Trophoblast cell (in vitro differentiated cells and primary cell): ENCODE results near the gene PELI2.

ENCODE experiments used
- DNase-seq, 2 donors: peaks; one replicate each; pipeline ENCODE4 v3.0.0-alpha.2; 2016
- H2AFZ ChIP-seq: 2 replicates; pipeline ENCODE4 v1.6.1; 2013; ENCODE audit warnings: low read length, moderate library complexity, mild to moderate bottlenecking; ENCODE audit not compliant: insufficient read depth, poor library complexity
- H2AK5ac ChIP-seq: 2 replicates; pipeline ENCODE4 v1.6.1; 2013; ENCODE audit warnings: mild to moderate bottlenecking, low read length
- H2BK120ac ChIP-seq: 2 replicates; pipeline ENCODE4 v1.6.1; 2013; ENCODE audit warnings: low read length, mild to moderate bottlenecking, moderate library complexity; ENCODE audit not compliant: insufficient read depth, poor library complexity
- H2BK12ac ChIP-seq: 2 replicates; pipeline ENCODE4 v1.6.1; 2013; ENCODE audit warnings: mild to moderate bottlenecking, low read length, moderate library complexity
- H2BK5ac ChIP-seq: 2 replicates; pipeline ENCODE4 v1.6.1; 2013; ENCODE audit warnings: low read length, low read depth, moderate library complexity, mild to moderate bottlenecking; ENCODE audit not compliant: poor library complexity
- H3K14ac ChIP-seq: 2 replicates; pipeline ENCODE4 v1.6.1; 2013; ENCODE audit warnings: mild to moderate bottlenecking, low read length
- H3K18ac ChIP-seq: 2 replicates; pipeline ENCODE4 v1.6.1; 2013; ENCODE audit warnings: mild to moderate bottlenecking, low read length
- H3K23ac ChIP-seq: 2 replicates; pipeline ENCODE4 v1.6.1; 2013; ENCODE audit warnings: low read length
- H3K27ac ChIP-seq: 2 replicates; pipeline ENCODE4 v1.5.1; 2013; ENCODE audit warnings: low read depth, mild to moderate bottlenecking, inconsistent platforms, low read length, moderate library complexity
- H3K27me3 ChIP-seq: 2 replicates; pipeline ENCODE4 v1.6.1; 2013; ENCODE audit warnings: inconsistent platforms, mild to moderate bottlenecking, low read length, moderate library complexity; ENCODE audit not compliant: insufficient read depth
- H3K36me3 ChIP-seq, 2 experiments: 1 replicate in 1 of 2; 2 replicates in 1 of 2; pipeline ENCODE4 v1.6.1; 2013; ENCODE audit warnings: low read length in 2 of 2, mild to moderate bottlenecking in 2 of 2, moderate library complexity in 1 of 2; ENCODE audit not compliant: insufficient read depth in 2 of 2, control insufficient read depth in 1 of 2
- H3K4ac ChIP-seq: 2 replicates; pipeline ENCODE4 v1.6.1; 2013; ENCODE audit warnings: low read depth, mild to moderate bottlenecking, low read length, moderate library complexity
- H3K4me1 ChIP-seq, 2 experiments: 1 replicate in 1 of 2; 2 replicates in 1 of 2; pipeline ENCODE4 v1.6.1; 2013; ENCODE audit warnings: low read length in 2 of 2, mild to moderate bottlenecking in 2 of 2, moderate library complexity in 1 of 2; ENCODE audit not compliant: insufficient read depth in 2 of 2, control insufficient read depth in 1 of 2
- H3K4me2 ChIP-seq: 2 replicates; pipeline ENCODE4 v1.6.1; 2013; ENCODE audit warnings: inconsistent platforms, mild to moderate bottlenecking, low read length, moderate library complexity
- H3K4me3 ChIP-seq: 2 replicates; pipeline ENCODE4 v1.5.1; 2013; ENCODE audit warnings: mild to moderate bottlenecking, low read depth, low read length, inconsistent platforms
- H3K79me1 ChIP-seq: one replicate; pipeline ENCODE4 v1.6.1; 2013; ENCODE audit warnings: low read length
- H3K79me2 ChIP-seq: 2 replicates; pipeline ENCODE4 v1.6.1; 2013; ENCODE audit warnings: low read length, mild to moderate bottlenecking; ENCODE audit not compliant: control insufficient read depth, insufficient read depth, poor library complexity
- H3K9ac ChIP-seq: 2 replicates; pipeline ENCODE4 v1.6.1; 2013; ENCODE audit warnings: mild to moderate bottlenecking, low read length
- H3K9me3 ChIP-seq: 2 replicates; pipeline ENCODE4 v1.6.1; 2013; ENCODE audit warnings: low read depth, mild to moderate bottlenecking, control low read depth, inconsistent platforms, low read length; ENCODE audit not compliant: insufficient read depth
- H4K12ac ChIP-seq: 2 replicates; pipeline ENCODE4 v1.6.1; 2013; ENCODE audit warnings: low read depth, mild to moderate bottlenecking, low read length, moderate library complexity
- H4K8ac ChIP-seq: 2 replicates; pipeline ENCODE4 v1.6.1; 2013; ENCODE audit warnings: low read depth, mild to moderate bottlenecking, low read length, moderate library complexity
- H4K91ac ChIP-seq: one replicate; pipeline ENCODE4 v1.6.1; 2013; ENCODE audit warnings: low read depth, mild to moderate bottlenecking, low read length, moderate library complexity
- WGBS: extraction: QIAGEN DNeasy Blood & Tissue Kit; methylation state at CpG from one replicate; pipeline ENCODE4 v1.1.7; 2013; ENCODE audit warnings: missing lambda C conversion rate; ENCODE audit not compliant: insufficient read length, insufficient coverage; ENCODE audit errors: extremely low coverage; 5-methylcytosine and 5-hydroxymethylcytosine counted together

The PELI2 gene

DNA sequence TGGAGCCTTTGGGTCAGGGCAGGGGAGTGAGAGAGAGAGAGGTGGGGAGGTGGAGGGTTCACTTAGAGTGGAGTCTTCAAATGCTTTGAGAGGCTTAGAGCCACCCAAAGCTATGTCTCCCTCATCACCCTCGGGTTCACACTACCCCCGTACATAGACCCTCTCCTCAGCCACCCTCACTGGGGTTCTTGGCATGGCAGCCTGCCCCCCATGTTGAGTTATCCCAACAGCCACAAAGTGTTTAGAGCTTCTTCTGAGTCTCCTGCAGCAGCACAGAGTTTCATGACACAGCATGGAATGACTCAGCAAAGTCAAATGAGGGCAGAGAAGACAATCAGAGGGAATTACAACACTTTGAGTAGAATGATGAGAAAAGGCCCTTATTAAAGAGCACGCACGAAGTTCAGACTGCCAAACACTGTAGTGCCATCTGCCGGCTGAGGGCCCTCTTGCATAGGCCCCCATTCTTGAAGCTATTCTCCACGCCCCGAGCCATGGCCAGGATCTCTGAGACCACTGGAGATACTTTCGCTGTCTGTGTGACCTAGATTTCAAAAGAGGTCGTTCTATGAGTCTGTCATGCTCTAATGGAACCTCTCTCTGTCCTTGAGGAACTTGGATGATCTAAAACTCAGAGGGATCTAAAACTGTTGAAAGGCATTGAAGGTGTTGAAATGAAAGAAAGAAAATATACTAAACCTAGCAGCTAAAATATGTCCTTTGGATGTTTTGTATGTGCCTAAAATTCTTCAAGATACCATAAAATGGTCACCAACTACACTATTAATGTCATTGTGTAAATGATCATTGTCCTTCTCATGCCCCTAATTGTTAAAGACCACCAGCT lies 221.9 kb downstream of the PELI2 start:
- no peaks in the 10 kb centered on the region for H3K27me3 ChIP-seq
- no peak overlapping the region for H3K27ac ChIP-seq
- no CpG with 5 or more reads among the region's 9 CpGs for WGBS
- H3K79me2 ChIP-seq: no peaks in the 10 kb centered on the region
- no peak overlapping the region for H4K8ac ChIP-seq
- DNase-seq: peak; percentile 69 to 80
- no peak overlapping the region for H2BK120ac ChIP-seq
- no peaks in the 10 kb centered on the region for H3K4me1 ChIP-seq
- H2AFZ ChIP-seq: no peak overlapping the region
- no peak overlapping the region for H3K23ac ChIP-seq
- H2BK5ac ChIP-seq: no peak overlapping the region
- H3K18ac ChIP-seq: no peak overlapping the region
- H4K91ac ChIP-seq: no peak overlapping the region
- H3K79me1 ChIP-seq: no peaks in the 10 kb centered on the region
- no peak overlapping the region for H3K9ac ChIP-seq
- no peak overlapping the region for H3K4me2 ChIP-seq
- H3K4me3 ChIP-seq: no peak overlapping the region
- H4K12ac ChIP-seq: no peak overlapping the region
- no peaks in the 10 kb centered on the region for H3K36me3 ChIP-seq
- no peak overlapping the region for H2AK5ac ChIP-seq
- H3K4ac ChIP-seq: no peak overlapping the region
- H3K14ac ChIP-seq: no peak overlapping the region
- H3K9me3 ChIP-seq: no peaks in the 10 kb centered on the region
- H2BK12ac ChIP-seq: no peak overlapping the region

DNA sequence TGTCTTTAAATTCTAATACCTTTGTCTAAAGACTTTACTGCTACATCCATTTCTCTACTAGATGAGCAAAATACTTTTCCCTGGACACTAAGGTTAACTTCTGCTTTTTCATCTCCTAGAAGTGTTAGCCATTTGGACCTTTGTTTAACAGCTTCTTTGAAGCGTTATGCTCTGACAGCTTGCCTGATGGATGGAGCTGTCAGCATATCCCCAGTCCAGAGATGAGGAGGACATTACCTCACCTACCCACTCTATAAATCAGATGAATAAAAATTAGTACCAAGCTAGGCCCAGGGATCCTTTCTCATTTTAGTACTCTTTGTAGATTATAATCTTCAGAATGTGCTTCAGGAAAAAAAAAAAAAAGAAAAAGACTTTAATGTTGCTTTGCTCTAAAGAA lies 222.7 kb downstream of the PELI2 start:
- H3K9me3 ChIP-seq: no peaks in the 10 kb centered on the region
- H2AFZ ChIP-seq: no peak overlapping the region
- H3K23ac ChIP-seq: no peak overlapping the region
- no peak overlapping the region for H2AK5ac ChIP-seq
- no peaks in the 10 kb centered on the region for H3K4me1 ChIP-seq
- H3K4me3 ChIP-seq: no peak overlapping the region
- no peak overlapping the region for H2BK120ac ChIP-seq
- no peak overlapping the region for H2BK5ac ChIP-seq
- no peaks in the 10 kb centered on the region for H3K27me3 ChIP-seq
- no peak overlapping the region for H4K8ac ChIP-seq
- no peak for DNase-seq
- H3K36me3 ChIP-seq: no peaks in the 10 kb centered on the region
- H3K27ac ChIP-seq: no peak overlapping the region
- H3K79me2 ChIP-seq: no peaks in the 10 kb centered on the region
- H3K18ac ChIP-seq: no peak overlapping the region
- H3K14ac ChIP-seq: no peak overlapping the region
- no peak overlapping the region for H3K9ac ChIP-seq
- no peak overlapping the region for H4K12ac ChIP-seq
- H3K4me2 ChIP-seq: no peak overlapping the region
- no CpG with 5 or more reads among the region's 1 CpG for WGBS
- H4K91ac ChIP-seq: no peak overlapping the region
- no peaks in the 10 kb centered on the region for H3K79me1 ChIP-seq
- H3K4ac ChIP-seq: no peak overlapping the region
- no peak overlapping the region for H2BK12ac ChIP-seq

DNA sequence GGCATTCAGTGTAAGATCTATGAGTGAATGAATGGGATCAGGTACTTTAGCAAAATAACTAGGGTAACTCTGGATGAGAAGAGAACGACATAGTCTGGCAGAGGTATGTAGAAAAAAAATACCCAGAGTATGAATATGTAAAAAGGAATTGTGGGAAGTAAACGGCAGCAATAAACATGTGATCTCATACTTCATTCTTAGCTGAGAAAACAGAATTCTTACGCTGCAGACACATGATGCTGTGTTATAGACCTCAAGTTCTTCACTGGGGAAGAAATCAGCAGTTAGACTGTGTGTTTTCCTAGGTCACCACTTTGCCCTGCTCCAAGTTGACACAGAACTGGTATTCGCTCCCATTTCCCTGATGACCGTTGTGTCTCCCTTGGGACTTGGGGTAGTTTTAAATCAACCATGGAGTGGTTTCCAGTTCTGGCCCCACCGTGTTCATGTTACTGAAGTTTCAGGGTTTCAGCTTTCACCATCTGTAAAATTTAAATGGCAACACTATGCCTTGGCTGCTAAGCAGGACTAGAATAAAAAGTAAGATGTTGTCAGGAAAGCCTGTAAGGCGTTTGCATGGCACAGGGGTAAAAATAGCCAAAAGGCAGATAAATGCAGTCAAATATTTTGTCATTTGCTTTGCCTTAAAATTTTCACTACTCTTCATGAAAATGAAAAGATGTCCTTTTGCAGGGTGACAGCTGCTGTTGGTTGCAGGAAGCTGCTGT lies 223.7 kb downstream of the PELI2 start:
- no peak overlapping the region for H4K12ac ChIP-seq
- H2AK5ac ChIP-seq: no peak overlapping the region
- H3K14ac ChIP-seq: no peak overlapping the region
- no peak overlapping the region for H3K23ac ChIP-seq
- H3K27ac ChIP-seq: no peak overlapping the region
- no peak overlapping the region for H4K8ac ChIP-seq
- no peak overlapping the region for H4K91ac ChIP-seq
- DNase-seq: no peak
- H3K4me1 ChIP-seq: no peaks in the 10 kb centered on the region
- H2BK12ac ChIP-seq: no peak overlapping the region
- WGBS: no CpG with 5 or more reads among the region's 7 CpGs
- no peak overlapping the region for H3K4ac ChIP-seq
- H3K18ac ChIP-seq: no peak overlapping the region
- H3K79me2 ChIP-seq: no peaks in the 10 kb centered on the region
- H3K9me3 ChIP-seq: no peaks in the 10 kb centered on the region
- no peak overlapping the region for H2BK120ac ChIP-seq
- no peak overlapping the region for H2AFZ ChIP-seq
- H3K4me3 ChIP-seq: no peak overlapping the region
- H3K27me3 ChIP-seq: no peaks in the 10 kb centered on the region
- H3K9ac ChIP-seq: no peak overlapping the region
- H3K79me1 ChIP-seq: no peaks in the 10 kb centered on the region
- H3K4me2 ChIP-seq: no peak overlapping the region
- H2BK5ac ChIP-seq: no peak overlapping the region
- H3K36me3 ChIP-seq: no peaks in the 10 kb centered on the region

DNA sequence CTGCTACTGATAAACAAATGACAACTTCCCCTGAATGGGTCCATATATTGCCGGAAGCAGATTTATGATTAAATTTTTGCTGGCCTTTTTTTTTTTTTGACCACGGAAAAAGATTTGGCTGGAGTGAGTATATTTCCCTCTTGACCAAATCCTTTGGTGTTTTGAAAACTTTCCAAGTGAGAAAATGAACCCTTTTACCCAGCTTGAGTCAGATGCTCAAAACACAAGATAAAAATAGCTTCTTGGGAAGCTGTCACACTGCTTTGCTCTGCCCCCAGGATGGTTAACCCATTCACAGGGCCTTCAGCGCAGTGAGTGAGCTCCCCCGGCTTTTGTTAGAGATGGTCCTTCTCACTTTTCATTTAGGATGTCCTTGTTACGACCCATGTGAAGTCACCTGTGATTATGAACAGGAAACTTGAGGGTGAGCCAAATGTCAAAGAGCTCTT lies 224.3 kb downstream of the PELI2 start:
- H4K8ac ChIP-seq: no peak overlapping the region
- H2BK5ac ChIP-seq: no peak overlapping the region
- no peaks in the 10 kb centered on the region for H3K4me1 ChIP-seq
- H2BK12ac ChIP-seq: no peak overlapping the region
- H4K12ac ChIP-seq: no peak overlapping the region
- H3K4me3 ChIP-seq: no peak overlapping the region
- H3K79me2 ChIP-seq: no peaks in the 10 kb centered on the region
- no peaks in the 10 kb centered on the region for H3K27me3 ChIP-seq
- no peak for DNase-seq
- no CpG with 5 or more reads among the region's 5 CpGs for WGBS
- H3K4me2 ChIP-seq: no peak overlapping the region
- no peak overlapping the region for H3K27ac ChIP-seq
- no peak overlapping the region for H2AFZ ChIP-seq
- H3K4ac ChIP-seq: no peak overlapping the region
- H3K36me3 ChIP-seq: no peaks in the 10 kb centered on the region
- H3K79me1 ChIP-seq: no peaks in the 10 kb centered on the region
- no peak overlapping the region for H2BK120ac ChIP-seq
- no peak overlapping the region for H3K23ac ChIP-seq
- no peak overlapping the region for H2AK5ac ChIP-seq
- no peak overlapping the region for H3K9ac ChIP-seq
- no peak overlapping the region for H3K14ac ChIP-seq
- H4K91ac ChIP-seq: no peak overlapping the region
- no peaks in the 10 kb centered on the region for H3K9me3 ChIP-seq
- H3K18ac ChIP-seq: no peak overlapping the region
